Measurements from ENCODE around the gene IBSP. TPM values are rescaled to one million over a fixed set of nuclear protein-coding genes. Genes with fewer than 3 reads are reported as not detected.

The IBSP gene
- total RNA-seq, 1 experiment from 2014 or later: not detected

- no peak overlapping the region for H4K8ac ChIP-seq (replicated peaks; ENCODE audit: insufficient read length, low read depth, low read length)
- H2BK12ac ChIP-seq (ENCODE audit: insufficient read length, low read depth, low read length): no peak overlapping the region
- H3T11ph ChIP-seq (ENCODE audit: low read length): no peak overlapping the region
- no peak overlapping the region for H3K4ac ChIP-seq (ENCODE audit: low read depth, low read length)
- peak overlapping the region in 1 of 3 experiments; percentile 6; a peak in 1 of 7 replicates for H3K27ac Mint-ChIP-seq
- H2BK5ac ChIP-seq (ENCODE audit: insufficient read length, low read length): no peak overlapping the region
- no CpG with 5 or more reads among the region's 3 CpGs for WGBS (ENCODE audit: extremely low coverage, insufficient read length, low lambda C conversion rate)
- H4K20me1 ChIP-seq (ENCODE audit: control insufficient read depth, insufficient read depth, insufficient read length): no peaks in the 10 kb centered on the region
- H3K18ac ChIP-seq (ENCODE audit: insufficient read length, low read depth, low read length): no peak overlapping the region
- H3K79me1 ChIP-seq (ENCODE audit: insufficient read depth, low read depth, low read length, poor library complexity, severe bottlenecking): no peaks in the 10 kb centered on the region
- no peaks in the 10 kb centered on the region for H3K9me3 ChIP-seq (ENCODE audit: control insufficient read depth, low read depth, low read length)
- H3K56ac ChIP-seq (ENCODE audit: insufficient read length, low read depth, low read length): no peak overlapping the region
- H2BK15ac ChIP-seq (ENCODE audit: low read depth, low read length): no peak overlapping the region
- no peak overlapping the region for H4K91ac ChIP-seq (ENCODE audit: insufficient read length, low read depth, low read length)
- peaks cover 21 to 24% of the 10 kb centered on the region in 2 experiments for H3K4me1 Mint-ChIP-seq
- no peak overlapping the region for H2BK20ac ChIP-seq (ENCODE audit: low read depth, low read length, poor library complexity, severe bottlenecking)
- no peak for TF ChIP-seq CTCF (conservative IDR thresholded peaks at IDR 0.05)
- H4K5ac ChIP-seq (ENCODE audit: insufficient read length, low read depth, low read length): no peak overlapping the region
- no peak overlapping the region for H3K14ac ChIP-seq (ENCODE audit: insufficient read depth, low read length)
- H3K79me2 ChIP-seq (ENCODE audit: insufficient read depth, low read length): no peaks in the 10 kb centered on the region
- H3K9me3 Mint-ChIP-seq: no peaks in the 10 kb centered on the region
- no peak overlapping the region for H2BK120ac ChIP-seq (ENCODE audit: low read depth, low read length, poor library complexity, severe bottlenecking)
- H3K9ac ChIP-seq (ENCODE audit: extremely low read depth, insufficient read length, low read length): no peak overlapping the region
- no peak overlapping the region for H3K23ac ChIP-seq (ENCODE audit: insufficient read length, low read depth, low read length)
- no peaks in the 10 kb centered on the region for H3K27me3 Mint-ChIP-seq (ENCODE audit: low read depth)
- H3K4me3 Mint-ChIP-seq: no peak overlapping the region
- H3K27ac ChIP-seq (ENCODE audit: insufficient read length, low read depth, low read length): no peak overlapping the region
- H2AK5ac ChIP-seq (ENCODE audit: insufficient read length, low read length): peak overlapping the region; percentile 26
- H3K36me3 Mint-ChIP-seq (ENCODE audit: insufficient read depth in 1 of 3, low read depth in 3 of 3): peaks cover 0 to 5% (median 0%) of the 10 kb centered on the region in 3 experiments; a peak in 1 of 7 replicates
- H2AFZ ChIP-seq (ENCODE audit: low read length): no peak overlapping the region
- no peaks in the 10 kb centered on the region for H3K23me2 ChIP-seq (ENCODE audit: insufficient read length, low read depth, low read length, poor library complexity, severe bottlenecking)
- DNase-seq: no peak
- no peaks in the 10 kb centered on the region for H3K4me1 ChIP-seq (ENCODE audit: insufficient read depth, low read length)
- H3K27me3 ChIP-seq (ENCODE audit: insufficient read depth, low read length): no peaks in the 10 kb centered on the region
- H3K4me2 ChIP-seq (ENCODE audit: insufficient read depth, insufficient read length, low read length): no peak overlapping the region
Observed at GRCh38 chr4:87840149-87840548, 40.8 kb downstream of the IBSP start.

All from H9 (cell line).